ENCODE data around the gene EFNA3.

DNA sequence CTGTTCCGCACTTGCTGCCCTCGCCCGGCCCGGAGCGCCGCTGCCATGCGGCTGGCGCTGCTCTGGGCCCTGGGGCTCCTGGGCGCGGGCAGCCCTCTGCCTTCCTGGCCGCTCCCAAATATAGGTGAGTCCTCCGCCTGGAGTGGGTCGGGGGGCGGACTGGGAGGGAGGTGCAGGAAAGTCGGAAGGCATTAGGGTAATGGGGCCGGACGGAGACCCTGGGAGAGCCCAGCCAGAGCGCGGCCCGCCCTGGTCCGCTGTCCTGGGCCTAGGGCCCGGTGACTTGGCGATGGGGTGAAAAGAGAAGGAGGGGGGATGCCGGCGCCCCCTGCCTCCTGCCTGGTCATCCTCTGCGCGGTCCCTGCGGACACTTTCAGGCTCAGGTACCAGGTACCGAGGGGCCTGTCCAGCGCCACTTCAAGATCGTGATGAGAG lies 27.3 kb upstream of the EFNA3 start:
- TF ChIP-seq, protein P1, sequence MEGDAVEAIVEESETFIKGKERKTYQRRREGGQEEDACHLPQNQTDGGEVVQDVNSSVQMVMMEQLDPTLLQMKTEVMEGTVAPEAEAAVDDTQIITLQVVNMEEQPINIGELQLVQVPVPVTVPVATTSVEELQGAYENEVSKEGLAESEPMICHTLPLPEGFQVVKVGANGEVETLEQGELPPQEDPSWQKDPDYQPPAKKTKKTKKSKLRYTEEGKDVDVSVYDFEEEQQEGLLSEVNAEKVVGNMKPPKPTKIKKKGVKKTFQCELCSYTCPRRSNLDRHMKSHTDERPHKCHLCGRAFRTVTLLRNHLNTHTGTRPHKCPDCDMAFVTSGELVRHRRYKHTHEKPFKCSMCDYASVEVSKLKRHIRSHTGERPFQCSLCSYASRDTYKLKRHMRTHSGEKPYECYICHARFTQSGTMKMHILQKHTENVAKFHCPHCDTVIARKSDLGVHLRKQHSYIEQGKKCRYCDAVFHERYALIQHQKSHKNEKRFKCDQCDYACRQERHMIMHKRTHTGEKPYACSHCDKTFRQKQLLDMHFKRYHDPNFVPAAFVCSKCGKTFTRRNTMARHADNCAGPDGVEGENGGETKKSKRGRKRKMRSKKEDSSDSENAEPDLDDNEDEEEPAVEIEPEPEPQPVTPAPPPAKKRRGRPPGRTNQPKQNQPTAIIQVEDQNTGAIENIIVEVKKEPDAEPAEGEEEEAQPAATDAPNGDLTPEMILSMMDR (conservative IDR thresholded peaks at IDR 0.05 in 1 of 2, IDR thresholded peaks at IDR 0.05 in 1 of 2; ENCODE audit: low read depth in 1 of 2, low read length in 2 of 2) = no peak
- TF ChIP-seq EZH2 (IDR thresholded peaks at IDR 0.05; ENCODE audit: low read length, missing control alignments) = no peak
